ENCODE measurements around the gene SIDT1. TPM values are rescaled to one million over a fixed set of nuclear protein-coding genes. Genes with fewer than 3 reads are reported as not detected.

The SIDT1 gene
- total and polyA plus RNA-seq, 4 donors: 0.08 to 2.2 (median 0.82) TPM

DNA sequence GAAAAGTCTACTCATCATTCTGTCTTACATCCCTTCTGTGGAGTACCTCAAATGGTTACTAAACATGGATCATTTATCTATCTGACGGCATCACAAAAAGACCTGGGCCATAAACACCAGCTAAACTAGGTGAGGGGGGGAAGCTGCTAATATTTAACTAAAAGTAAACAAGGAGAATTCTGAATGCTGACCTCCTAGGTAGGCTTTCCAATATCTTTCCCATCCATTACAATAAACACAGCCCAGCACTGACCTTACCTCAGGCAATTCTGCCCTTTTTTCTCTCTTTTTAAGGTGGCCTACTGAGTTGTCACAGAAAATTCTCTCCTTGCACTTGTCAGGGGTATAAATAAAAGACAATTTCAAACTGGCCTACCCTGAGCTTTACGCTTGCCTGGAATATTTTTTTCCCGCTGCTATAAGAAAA, 131.0 kb downstream of the SIDT1 start:
- Histone ChIP-seq H3K4me3 (ENCODE audit: low read depth in 1 of 3, low read length in 3 of 3) (peak overlapping the region in 1 of 3 donors; percentile 6), H3K36me3 (ENCODE audit: control insufficient read depth in 4 of 4, insufficient read depth in 3 of 4, low read depth in 1 of 4, low read length in 3 of 4) (peaks cover 6 to 16% (median 8%) of the 10 kb centered on the region in 4 donors), H3K9me3 (ENCODE audit: control insufficient read depth in 4 of 4, low read length in 3 of 4) (no peaks in the 10 kb centered on the region), H3K9ac (ENCODE audit: low read depth in 1 of 2, low read length in 2 of 2) (peak overlapping the region in 1 of 2 donors; percentile 58), H3K27me3 (ENCODE audit: control insufficient read depth in 4 of 4, insufficient read depth in 4 of 4, low read length in 3 of 4) (no peaks in the 10 kb centered on the region), H3K4me1 (ENCODE audit: control insufficient read depth in 4 of 4, insufficient read depth in 4 of 4, low read length in 3 of 4) (peaks cover 6 to 32% (median 20%) of the 10 kb centered on the region in 4 donors), H3K27ac (ENCODE audit: low read depth in 1 of 2, low read length in 2 of 2) (peak overlapping the region; percentile 79)
- WGBS: 37% methylated on average over 3 of the region's 3 CpGs
- no peak for DNase-seq (ENCODE audit: low spot score)
- TF ChIP-seq, protein P1, sequence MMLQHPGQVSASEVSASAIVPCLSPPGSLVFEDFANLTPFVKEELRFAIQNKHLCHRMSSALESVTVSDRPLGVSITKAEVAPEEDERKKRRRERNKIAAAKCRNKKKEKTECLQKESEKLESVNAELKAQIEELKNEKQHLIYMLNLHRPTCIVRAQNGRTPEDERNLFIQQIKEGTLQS (IDR thresholded peaks at IDR 0.05): peak; percentile 6
- peak; percentile 18 for TF ChIP-seq HNF4G (IDR thresholded peaks at IDR 0.05)
- TF ChIP-seq CTCF (IDR thresholded peaks at IDR 0.05; ENCODE audit: low read depth, low read length, missing input control): no peak
- TF ChIP-seq EGR1 (IDR thresholded peaks at IDR 0.05; ENCODE audit: low read depth in 2 of 2): peak in 1 of 2 donors; percentile 54
- peak; percentile 89 for TF ChIP-seq SP1 (IDR thresholded peaks at IDR 0.05)
- peak; percentile 98 for TF ChIP-seq FOXA1 (IDR thresholded peaks at IDR 0.05)
- TF ChIP-seq, protein P2, sequence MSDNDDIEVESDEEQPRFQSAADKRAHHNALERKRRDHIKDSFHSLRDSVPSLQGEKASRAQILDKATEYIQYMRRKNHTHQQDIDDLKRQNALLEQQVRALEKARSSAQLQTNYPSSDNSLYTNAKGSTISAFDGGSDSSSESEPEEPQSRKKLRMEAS (IDR thresholded peaks at IDR 0.05): peak; percentile 47
- TF ChIP-seq, protein P3, sequence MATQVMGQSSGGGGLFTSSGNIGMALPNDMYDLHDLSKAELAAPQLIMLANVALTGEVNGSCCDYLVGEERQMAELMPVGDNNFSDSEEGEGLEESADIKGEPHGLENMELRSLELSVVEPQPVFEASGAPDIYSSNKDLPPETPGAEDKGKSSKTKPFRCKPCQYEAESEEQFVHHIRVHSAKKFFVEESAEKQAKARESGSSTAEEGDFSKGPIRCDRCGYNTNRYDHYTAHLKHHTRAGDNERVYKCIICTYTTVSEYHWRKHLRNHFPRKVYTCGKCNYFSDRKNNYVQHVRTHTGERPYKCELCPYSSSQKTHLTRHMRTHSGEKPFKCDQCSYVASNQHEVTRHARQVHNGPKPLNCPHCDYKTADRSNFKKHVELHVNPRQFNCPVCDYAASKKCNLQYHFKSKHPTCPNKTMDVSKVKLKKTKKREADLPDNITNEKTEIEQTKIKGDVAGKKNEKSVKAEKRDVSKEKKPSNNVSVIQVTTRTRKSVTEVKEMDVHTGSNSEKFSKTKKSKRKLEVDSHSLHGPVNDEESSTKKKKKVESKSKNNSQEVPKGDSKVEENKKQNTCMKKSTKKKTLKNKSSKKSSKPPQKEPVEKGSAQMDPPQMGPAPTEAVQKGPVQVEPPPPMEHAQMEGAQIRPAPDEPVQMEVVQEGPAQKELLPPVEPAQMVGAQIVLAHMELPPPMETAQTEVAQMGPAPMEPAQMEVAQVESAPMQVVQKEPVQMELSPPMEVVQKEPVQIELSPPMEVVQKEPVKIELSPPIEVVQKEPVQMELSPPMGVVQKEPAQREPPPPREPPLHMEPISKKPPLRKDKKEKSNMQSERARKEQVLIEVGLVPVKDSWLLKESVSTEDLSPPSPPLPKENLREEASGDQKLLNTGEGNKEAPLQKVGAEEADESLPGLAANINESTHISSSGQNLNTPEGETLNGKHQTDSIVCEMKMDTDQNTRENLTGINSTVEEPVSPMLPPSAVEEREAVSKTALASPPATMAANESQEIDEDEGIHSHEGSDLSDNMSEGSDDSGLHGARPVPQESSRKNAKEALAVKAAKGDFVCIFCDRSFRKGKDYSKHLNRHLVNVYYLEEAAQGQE (IDR thresholded peaks at IDR 0.05): peak; percentile 81
- peak in 1 of 2 donors; percentile 55 for TF ChIP-seq JUND (IDR thresholded peaks at IDR 0.05)
- peak; percentile 56 for TF ChIP-seq TAF1 (conservative IDR thresholded peaks at IDR 0.05)
- peak; percentile 82 to 83 for TF ChIP-seq RXRA (IDR thresholded peaks at IDR 0.05)
- peak; percentile 28 to 47 for TF ChIP-seq RAD21 (IDR thresholded peaks at IDR 0.05)
- peak; percentile 31 for TF ChIP-seq NR2F2 (IDR thresholded peaks at IDR 0.05)
- TF ChIP-seq GABPA (IDR thresholded peaks at IDR 0.05 in 1 of 2, conservative IDR thresholded peaks at IDR 0.05 in 1 of 2): peak in 1 of 2 donors; percentile 8
- TF ChIP-seq FOXA2 (IDR thresholded peaks at IDR 0.05): peak; percentile 99
- peak; percentile 76 for TF ChIP-seq YY1 (IDR thresholded peaks at IDR 0.05)
- TF ChIP-seq HNF4A (conservative IDR thresholded peaks at IDR 0.05): peak; percentile 19 to 54
- TF ChIP-seq, protein P4, sequence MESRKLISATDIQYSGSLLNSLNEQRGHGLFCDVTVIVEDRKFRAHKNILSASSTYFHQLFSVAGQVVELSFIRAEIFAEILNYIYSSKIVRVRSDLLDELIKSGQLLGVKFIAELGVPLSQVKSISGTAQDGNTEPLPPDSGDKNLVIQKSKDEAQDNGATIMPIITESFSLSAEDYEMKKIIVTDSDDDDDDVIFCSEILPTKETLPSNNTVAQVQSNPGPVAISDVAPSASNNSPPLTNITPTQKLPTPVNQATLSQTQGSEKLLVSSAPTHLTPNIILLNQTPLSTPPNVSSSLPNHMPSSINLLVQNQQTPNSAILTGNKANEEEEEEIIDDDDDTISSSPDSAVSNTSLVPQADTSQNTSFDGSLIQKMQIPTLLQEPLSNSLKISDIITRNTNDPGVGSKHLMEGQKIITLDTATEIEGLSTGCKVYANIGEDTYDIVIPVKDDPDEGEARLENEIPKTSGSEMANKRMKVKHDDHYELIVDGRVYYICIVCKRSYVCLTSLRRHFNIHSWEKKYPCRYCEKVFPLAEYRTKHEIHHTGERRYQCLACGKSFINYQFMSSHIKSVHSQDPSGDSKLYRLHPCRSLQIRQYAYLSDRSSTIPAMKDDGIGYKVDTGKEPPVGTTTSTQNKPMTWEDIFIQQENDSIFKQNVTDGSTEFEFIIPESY (IDR thresholded peaks at IDR 0.05): peak; percentile 11

Measured in liver (tissue), 9 donors.